D721Med (cell line): Measurements from ENCODE around the gene SH2D4B.

Source experiments
- DNase-seq: peaks from one replicate; pipeline ENCODE4 v3.0.0; 2011; ENCODE audit warnings: low spot score; ENCODE audit not compliant: insufficient read length
- FAIRE-seq: peaks from 2 replicates; lab custom pipeline; 2011; peaks lifted over from hg19 to GRCh38; lab: Jason Lieb, UNC
- TF ChIP-seq, protein P1 (sequence below): IDR thresholded peaks from 2 replicates; pipeline ENCODE4 v1.5.1; 2012; ENCODE audit warnings: mild to moderate bottlenecking, control low read depth; ENCODE audit not compliant: insufficient read depth; ENCODE audit errors: missing control alignments

Gene SH2D4B

DNA sequence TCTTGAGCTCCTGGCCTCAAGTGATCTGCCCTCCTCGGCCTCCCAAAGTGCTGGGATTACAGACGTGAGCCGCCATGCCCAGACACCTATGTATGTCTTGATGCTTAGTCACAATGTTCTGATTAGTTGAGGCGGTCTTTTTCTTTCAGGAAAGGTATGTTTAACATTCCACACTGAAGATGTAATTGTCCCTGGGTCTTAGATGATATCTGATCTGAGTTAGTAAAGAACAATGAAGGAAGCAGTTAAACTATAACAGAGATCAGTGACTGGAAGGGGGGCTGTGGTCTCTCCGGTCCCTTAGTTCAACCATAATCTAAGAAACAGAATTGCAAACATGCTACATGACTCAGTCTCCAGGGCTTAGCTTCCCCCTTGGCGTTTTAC is 31.5 kb upstream of the SH2D4B start:
- FAIRE-seq: no peak

DNA sequence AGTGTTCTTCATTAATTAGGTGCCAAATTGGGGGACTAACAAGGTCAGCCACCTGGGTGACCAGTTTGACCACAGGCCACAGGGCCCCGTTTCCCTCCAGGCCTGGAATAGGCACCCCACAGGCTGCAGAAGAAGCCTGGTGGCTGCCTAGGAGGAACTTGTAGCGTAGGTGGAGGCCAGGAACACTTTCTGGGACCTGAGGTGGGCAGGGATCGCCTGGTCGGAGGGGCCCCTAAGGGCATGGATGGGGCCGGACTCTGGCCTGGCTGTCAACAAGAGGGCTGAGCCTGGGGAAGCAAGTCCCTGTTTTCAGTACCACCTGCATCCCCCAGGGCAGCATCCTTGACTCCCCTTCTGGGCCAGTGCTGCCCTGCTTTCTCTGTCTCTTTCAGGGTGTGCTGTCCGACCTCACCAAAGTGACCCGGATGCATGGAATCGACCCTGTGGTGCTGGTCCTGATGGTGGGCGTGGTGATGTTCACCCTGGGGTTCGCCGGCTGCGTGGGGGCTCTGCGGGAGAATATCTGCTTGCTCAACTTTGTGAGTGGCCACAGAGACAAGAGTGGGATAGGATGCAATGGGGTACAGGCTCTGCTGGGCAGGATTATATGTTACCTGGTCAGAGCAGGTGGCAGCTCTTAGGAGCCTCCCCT is 30.7 kb upstream of the SH2D4B start:
- no peak for FAIRE-seq
- TF ChIP-seq, protein P1, sequence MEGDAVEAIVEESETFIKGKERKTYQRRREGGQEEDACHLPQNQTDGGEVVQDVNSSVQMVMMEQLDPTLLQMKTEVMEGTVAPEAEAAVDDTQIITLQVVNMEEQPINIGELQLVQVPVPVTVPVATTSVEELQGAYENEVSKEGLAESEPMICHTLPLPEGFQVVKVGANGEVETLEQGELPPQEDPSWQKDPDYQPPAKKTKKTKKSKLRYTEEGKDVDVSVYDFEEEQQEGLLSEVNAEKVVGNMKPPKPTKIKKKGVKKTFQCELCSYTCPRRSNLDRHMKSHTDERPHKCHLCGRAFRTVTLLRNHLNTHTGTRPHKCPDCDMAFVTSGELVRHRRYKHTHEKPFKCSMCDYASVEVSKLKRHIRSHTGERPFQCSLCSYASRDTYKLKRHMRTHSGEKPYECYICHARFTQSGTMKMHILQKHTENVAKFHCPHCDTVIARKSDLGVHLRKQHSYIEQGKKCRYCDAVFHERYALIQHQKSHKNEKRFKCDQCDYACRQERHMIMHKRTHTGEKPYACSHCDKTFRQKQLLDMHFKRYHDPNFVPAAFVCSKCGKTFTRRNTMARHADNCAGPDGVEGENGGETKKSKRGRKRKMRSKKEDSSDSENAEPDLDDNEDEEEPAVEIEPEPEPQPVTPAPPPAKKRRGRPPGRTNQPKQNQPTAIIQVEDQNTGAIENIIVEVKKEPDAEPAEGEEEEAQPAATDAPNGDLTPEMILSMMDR: no peak
- DNase-seq: no peak

More for the DNA sequence above, 31.5 kb upstream of the SH2D4B start:
- TF ChIP-seq, protein P1: no peak
- DNase-seq: no peak

DNA sequence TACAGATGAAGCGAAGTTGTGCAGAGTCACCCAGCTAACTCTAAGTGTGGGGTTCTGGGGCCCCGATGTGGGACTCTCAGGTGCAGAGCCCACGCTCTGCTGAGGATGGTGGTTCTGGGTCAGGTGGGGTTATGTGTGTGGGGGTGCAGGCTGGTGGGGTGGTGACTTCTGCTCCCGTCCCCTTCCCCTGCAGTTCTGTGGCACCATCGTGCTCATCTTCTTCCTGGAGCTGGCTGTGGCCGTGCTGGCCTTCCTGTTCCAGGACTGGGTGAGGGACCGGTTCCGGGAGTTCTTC is 28.6 kb upstream of the SH2D4B start:
- no peak for FAIRE-seq
- TF ChIP-seq, protein P1: no peak
- DNase-seq: no peak

DNA sequence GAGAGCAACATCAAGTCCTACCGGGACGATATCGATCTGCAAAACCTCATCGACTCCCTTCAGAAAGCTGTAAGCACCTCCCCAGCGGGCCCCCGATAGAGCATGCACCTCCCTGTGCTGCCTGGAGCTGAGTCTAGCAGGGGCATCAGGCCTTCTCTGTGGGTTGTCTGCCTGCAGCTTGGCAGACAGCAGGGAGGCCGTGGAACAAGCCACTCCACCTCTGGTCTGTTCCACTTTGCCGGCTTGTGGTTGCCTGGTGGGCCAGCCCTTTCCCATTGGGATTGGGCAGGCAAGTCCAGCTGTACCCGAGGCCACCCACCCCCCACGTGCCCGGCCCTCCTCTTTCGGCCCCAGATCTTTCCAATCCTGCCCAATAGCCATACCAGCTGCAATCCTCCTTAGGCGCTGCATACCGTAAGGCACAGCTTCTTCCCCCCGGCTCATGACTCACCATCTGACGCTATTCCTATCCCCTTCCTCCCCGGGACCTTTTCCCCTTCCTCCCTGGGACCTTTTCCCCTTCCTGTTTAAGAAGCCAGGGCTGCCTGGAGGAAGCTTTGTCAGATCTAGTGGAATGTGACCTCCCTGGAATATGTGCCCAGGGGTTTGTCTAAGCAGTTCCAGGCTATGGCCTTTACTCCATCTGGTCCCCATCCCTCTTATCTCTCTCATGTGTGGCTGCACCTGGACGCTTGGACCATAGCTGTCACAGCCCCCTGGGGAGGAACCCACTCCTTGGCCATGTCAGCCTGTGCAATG is 28.1 kb upstream of the SH2D4B start:
- FAIRE-seq (no peak), DNase-seq (no peak)
- TF ChIP-seq, protein P1: no peak

DNA sequence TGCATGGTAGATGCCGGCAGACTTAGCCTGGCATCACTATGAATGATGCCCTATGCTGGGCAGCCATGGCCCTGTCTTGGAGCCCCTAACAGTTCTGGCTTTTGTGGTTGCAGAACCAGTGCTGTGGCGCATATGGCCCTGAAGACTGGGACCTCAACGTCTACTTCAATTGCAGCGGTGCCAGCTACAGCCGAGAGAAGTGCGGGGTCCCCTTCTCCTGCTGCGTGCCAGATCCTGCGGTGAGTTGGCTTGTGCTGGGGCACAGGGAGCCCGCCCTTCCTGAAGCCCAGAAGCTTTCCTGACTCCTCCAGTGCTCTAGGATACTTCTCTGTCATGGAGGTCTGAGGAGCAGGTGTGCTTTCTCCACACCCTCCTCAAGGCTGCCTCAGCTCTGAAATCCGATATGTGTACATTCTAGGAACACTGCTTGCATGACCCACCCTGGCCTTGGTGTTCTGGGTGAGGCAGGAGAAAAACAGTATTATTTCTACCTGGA is 25.6 kb upstream of the SH2D4B start:
- FAIRE-seq (no peak), DNase-seq (no peak)
- TF ChIP-seq, protein P1: no peak

GRCh38 chr10:80513106-80513505 is 24.6 kb upstream of the SH2D4B start:
- FAIRE-seq: no peak
- TF ChIP-seq, protein P1: no peak

DNA sequence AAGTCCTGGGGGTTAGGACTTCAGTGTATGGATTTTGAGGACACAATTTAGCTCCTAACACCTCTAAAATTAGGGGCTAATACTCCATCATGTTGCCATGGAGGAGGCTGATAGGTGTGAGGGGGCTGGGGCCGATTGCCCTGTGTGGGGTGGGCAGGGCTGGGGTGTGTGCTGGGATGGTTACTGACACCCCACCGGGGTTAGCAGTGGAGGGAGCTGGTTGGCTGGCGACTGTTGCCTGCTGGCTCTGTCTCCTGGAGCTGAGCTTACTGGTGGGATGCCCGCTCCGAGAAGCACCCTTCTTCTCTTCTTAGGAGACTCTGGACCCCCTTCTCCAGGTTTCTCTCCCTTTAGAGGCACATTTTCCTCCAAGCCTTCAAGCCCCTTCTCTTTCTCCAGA is 22.2 kb upstream of the SH2D4B start:
- no peak for FAIRE-seq
- TF ChIP-seq, protein P1: no peak
- no peak for DNase-seq

More at GRCh38 chr10:80513106-80513505, 24.6 kb upstream of the SH2D4B start:
- no peak for DNase-seq
